Activated B cell treated with CpG ODN at 0.5 μM for 24 hours (primary cell): ENCODE results near the gene SYNPR. TPM values are rescaled to one million over a fixed set of nuclear protein-coding genes. Genes with fewer than 3 reads are reported as not detected.

Source experiments
- ATAC-seq: fragments of 200-7000 bp; cut with Tn5 transposase; one replicate; pipeline ENCODE4 v1.10.0; 2021; ENCODE audit warnings: low read depth, mild to moderate bottlenecking, moderate library complexity
- CTCF ChIA-PET: fragments of 350-600 bp; sonication (Branson Sonifier 250); formaldehyde crosslinking; loops from one replicate; lab custom pipeline; 2021; ENCODE audit warnings: antibody characterized with exemption; lab: Charles Lee
- POLR2A ChIA-PET: fragments of 350-600 bp; sonication (Branson Sonifier 250); formaldehyde crosslinking; loops from one replicate; lab custom pipeline; 2021; ENCODE audit warnings: antibody characterized with exemption; lab: Charles Lee
- DNase-seq: peaks from one replicate; pipeline ENCODE4 v3.0.0; 2022
- H3K27ac Mint-ChIP-seq: one replicate; pipeline ENCODE4 v1.8.0; 2020; ENCODE audit warnings: mixed read lengths
- H3K27me3 Mint-ChIP-seq: one replicate; pipeline ENCODE4 v1.8.0; 2021; ENCODE audit warnings: mixed read lengths
- H3K36me3 Mint-ChIP-seq: one replicate; pipeline ENCODE4 v1.8.0; 2021; ENCODE audit warnings: low read depth, mixed read lengths
- H3K4me1 Mint-ChIP-seq: one replicate; pipeline ENCODE4 v1.8.0; 2021; ENCODE audit warnings: mixed read lengths
- H3K4me3 Mint-ChIP-seq: one replicate; pipeline ENCODE4 v1.8.0; 2020; ENCODE audit warnings: mild to moderate bottlenecking, mixed read lengths
- H3K9me3 Mint-ChIP-seq: one replicate; pipeline ENCODE4 v1.8.0; 2020; ENCODE audit warnings: mixed read lengths
- CTCF ChIP-seq: fragments of 200-600 bp; IDR thresholded peaks from one replicate; pipeline ENCODE4 v1.8.0; 2022; ENCODE audit warnings: antibody characterized with exemption, mild to moderate bottlenecking
- intact Hi-C: fragments of 100-400 bp; cut with micrococcal nuclease; formaldehyde crosslinking; loops from one replicate; pipeline ENCODE4 v1.15.1; 2024
- total RNA-seq: library from RNA; stranded (reverse); gene quantifications from 2 replicates; pipeline ENCODE4 v1.2.3, GENCODE V29; 2022

The SYNPR gene
- total RNA-seq, 1 donor from 2014 or later = not detected

GRCh38 chr3:63607716-63608115 lies 329.6 kb downstream of the SYNPR start:
- no peak for DNase-seq
- intact Hi-C loops = no loop called here
- no peaks in the 10 kb centered on the region for H3K9me3 Mint-ChIP-seq
- ChIA-PET CTCF (no interaction called here), POLR2A (no interaction called here)
- no peak overlapping the region for H3K27ac Mint-ChIP-seq
- no peaks in the 10 kb centered on the region for H3K4me1 Mint-ChIP-seq
- no peaks in the 10 kb centered on the region for H3K27me3 Mint-ChIP-seq
- ATAC-seq = no peak
- no peak for TF ChIP-seq CTCF
- H3K4me3 Mint-ChIP-seq = no peak overlapping the region
- H3K36me3 Mint-ChIP-seq = no peaks in the 10 kb centered on the region

- no peak overlapping the region for H3K27ac Mint-ChIP-seq
- intact Hi-C loops = no loop called here
- DNase-seq (no peak), ATAC-seq (no peak)
- no peak overlapping the region for H3K4me3 Mint-ChIP-seq
- POLR2A ChIA-PET = no interaction called here
- H3K27me3 Mint-ChIP-seq = no peaks in the 10 kb centered on the region
- no peaks in the 10 kb centered on the region for H3K36me3 Mint-ChIP-seq
- no peaks in the 10 kb centered on the region for H3K9me3 Mint-ChIP-seq
- no peaks in the 10 kb centered on the region for H3K4me1 Mint-ChIP-seq
- CTCF ChIA-PET = no interaction called here
- no peak for TF ChIP-seq CTCF
These were observed 331.3 kb downstream of the SYNPR start for GRCh38 chr3:63609408-63609807.

- H3K36me3 Mint-ChIP-seq = no peaks in the 10 kb centered on the region
- H3K4me3 Mint-ChIP-seq = no peak overlapping the region
- no peaks in the 10 kb centered on the region for H3K4me1 Mint-ChIP-seq
- no peak for TF ChIP-seq CTCF
- H3K27me3 Mint-ChIP-seq = no peaks in the 10 kb centered on the region
- CTCF ChIA-PET = no interaction called here
- no peaks in the 10 kb centered on the region for H3K9me3 Mint-ChIP-seq
- POLR2A ChIA-PET = no interaction called here
- no peak for DNase-seq
- no peak overlapping the region for H3K27ac Mint-ChIP-seq
- intact Hi-C loops = no loop called here
- ATAC-seq = no peak
These were observed 331.7 kb downstream of the SYNPR start for GRCh38 chr3:63609834-63610233.

GRCh38 chr3:63611382-63611781 lies 333.3 kb downstream of the SYNPR start:
- no peak for TF ChIP-seq CTCF
- no peak for DNase-seq
- Mint-ChIP-seq H3K27me3 (no peaks in the 10 kb centered on the region), H3K36me3 (no peaks in the 10 kb centered on the region), H3K4me1 (no peaks in the 10 kb centered on the region), H3K27ac (no peak overlapping the region), H3K4me3 (no peak overlapping the region), H3K9me3 (no peaks in the 10 kb centered on the region)
- intact Hi-C loops = no loop called here
- ATAC-seq = no peak
- POLR2A ChIA-PET = no interaction called here
- CTCF ChIA-PET = no interaction called here

GRCh38 chr3:63613561-63613960 lies 335.5 kb downstream of the SYNPR start:
- H3K4me1 Mint-ChIP-seq = no peaks in the 10 kb centered on the region
- no peaks in the 10 kb centered on the region for H3K9me3 Mint-ChIP-seq
- no peak for ATAC-seq
- no peak overlapping the region for H3K4me3 Mint-ChIP-seq
- intact Hi-C loops = no loop called here
- no peaks in the 10 kb centered on the region for H3K36me3 Mint-ChIP-seq
- no peaks in the 10 kb centered on the region for H3K27me3 Mint-ChIP-seq
- ChIA-PET POLR2A (no interaction called here), CTCF (no interaction called here)
- TF ChIP-seq CTCF = no peak
- no peak overlapping the region for H3K27ac Mint-ChIP-seq
- DNase-seq = no peak
